PC-3 (cell line): ENCODE data around the gene MAST2. TPM values are rescaled to one million over a fixed set of nuclear protein-coding genes. Genes with fewer than 3 reads are reported as not detected.
A peak's percentile ranks its signal among the peaks of the same experiment; 100 is the strongest.
"Not testable (repeated sequence)": the region's sequence is repeated elsewhere in the genome, so short reads cannot be mapped to it uniquely, and the experiment has no call there.

Experiments used
- ATAC-seq: fragments of 200-7000 bp; cut with Tn5 transposase; 2 replicates; pipeline ENCODE4 v1.9.1; 2020; ENCODE audit warnings: mild to moderate bottlenecking, moderate library complexity
- BruUV-seq: library from RNA; stranded (reverse); fragments of 400-500 nt; replicated peaks from 2 replicates; lab custom pipeline; 2021; lab: Mats Ljungman, UMichigan
- CTCF ChIA-PET: fragments of 300-600 bp; sonication (Branson Sonifier 250); formaldehyde crosslinking; loops from one replicate; lab custom pipeline; 2022; ENCODE audit warnings: antibody characterized with exemption; lab: Charles Lee
- POLR2A ChIA-PET: fragments of 300-600 bp; sonication (Branson Sonifier 250); formaldehyde crosslinking; loops from one replicate; lab custom pipeline; 2022; ENCODE audit warnings: antibody characterized with exemption; ENCODE audit not compliant: unreplicated experiment; lab: Charles Lee
- DNase-seq: peaks from one replicate; pipeline ENCODE4 v3.0.0-alpha.2; 2015
- H2AFZ ChIP-seq: fragments of 300-600 bp; sonication (generic); 2 replicates; pipeline ENCODE4 v1.6.0; 2016; ENCODE audit warnings: antibody characterized with exemption, low read length
- H3F3A ChIP-seq: fragments of 300-600 bp; sonication (generic); one replicate; pipeline ENCODE4 v1.6.0; 2017; ENCODE audit warnings: antibody characterized with exemption, low read length, control low read depth, mild to moderate bottlenecking; ENCODE audit not compliant: unreplicated experiment
- H3K27ac ChIP-seq: fragments of 300-600 bp; sonication (generic); 2 replicates; pipeline ENCODE4 v1.5.1; 2016; ENCODE audit warnings: mild to moderate bottlenecking, low read length
- H3K27me3 ChIP-seq: fragments of 300-600 bp; sonication (generic); 2 replicates; pipeline ENCODE4 v1.6.1; 2016; ENCODE audit warnings: low read length, mixed read lengths
- H3K36me3 ChIP-seq: fragments of 300-600 bp; sonication (generic); 2 replicates; pipeline ENCODE4 v1.6.1; 2016; ENCODE audit warnings: low read depth, mixed run types, low read length, mixed read lengths
- H3K4me1 ChIP-seq: fragments of 300-600 bp; sonication (generic); 2 replicates; pipeline ENCODE4 v1.5.1; 2016; ENCODE audit warnings: low read length; ENCODE audit not compliant: insufficient read depth
- H3K4me2 ChIP-seq: fragments of 300-600 bp; sonication (generic); 2 replicates; pipeline ENCODE4 v1.6.0; 2016; ENCODE audit warnings: low read length
- H3K4me3 ChIP-seq: fragments of 300-600 bp; sonication (generic); 2 replicates; pipeline ENCODE4 v1.5.1; 2016; ENCODE audit warnings: mild to moderate bottlenecking, low read length, mixed read lengths
- H3K79me2 ChIP-seq: fragments of 300-600 bp; sonication (generic); 2 replicates; pipeline ENCODE4 v1.6.1; 2017; ENCODE audit warnings: low read length, mixed read lengths
- H3K9ac ChIP-seq: fragments of 300-600 bp; sonication (generic); 2 replicates; pipeline ENCODE4 v1.6.0; 2016; ENCODE audit warnings: mild to moderate bottlenecking, low read length
- H3K9me2 ChIP-seq: fragments of 300-600 bp; sonication (generic); replicated peaks from 2 replicates; pipeline ENCODE4 v1.6.1; 2016; ENCODE audit warnings: mixed run types, low read length, mixed read lengths
- H3K9me3 ChIP-seq: fragments of 300-600 bp; sonication (generic); 2 replicates; pipeline ENCODE4 v1.6.1; 2016; ENCODE audit warnings: low read length, mixed read lengths
- H4K20me1 ChIP-seq: fragments of 300-600 bp; sonication (generic); 2 replicates; pipeline ENCODE4 v1.6.1; 2016; ENCODE audit warnings: low read length, mixed read lengths
- CTCF ChIP-seq: fragments of 300-600 bp; sonication (generic); conservative IDR thresholded peaks from 2 replicates; pipeline ENCODE4 v1.5.1; 2017; ENCODE audit warnings: antibody characterized with exemption, low read depth, mild to moderate bottlenecking, low read length
- EZH2 ChIP-seq: fragments of 300-600 bp; sonication (generic); IDR thresholded peaks from one replicate; pipeline ENCODE4 v1.6.1; 2017; ENCODE audit warnings: antibody characterized with exemption, mild to moderate bottlenecking, low read length; ENCODE audit not compliant: unreplicated experiment
- EZH2phosphoT487 ChIP-seq: fragments of 300-600 bp; sonication (generic); IDR thresholded peaks from 2 replicates; pipeline ENCODE4 v1.6.1; 2018; ENCODE audit warnings: mild to moderate bottlenecking, antibody characterized with exemption, low read length, borderline replicate concordance
- intact Hi-C: fragments of 100-400 bp; cut with micrococcal nuclease; formaldehyde crosslinking; loops from 2 replicates; pipeline ENCODE4 v1.9.0; 2023
- total RNA-seq: library from RNA; depleted of rRNA; stranded (reverse); fragments of >200 nt; gene quantifications from 2 replicates; pipeline ENCODE4 v1.2.3, GENCODE V29; 2014

The MAST2 gene
- total RNA-seq, 1 experiment from 2014 or later = 29.3 TPM

DNA sequence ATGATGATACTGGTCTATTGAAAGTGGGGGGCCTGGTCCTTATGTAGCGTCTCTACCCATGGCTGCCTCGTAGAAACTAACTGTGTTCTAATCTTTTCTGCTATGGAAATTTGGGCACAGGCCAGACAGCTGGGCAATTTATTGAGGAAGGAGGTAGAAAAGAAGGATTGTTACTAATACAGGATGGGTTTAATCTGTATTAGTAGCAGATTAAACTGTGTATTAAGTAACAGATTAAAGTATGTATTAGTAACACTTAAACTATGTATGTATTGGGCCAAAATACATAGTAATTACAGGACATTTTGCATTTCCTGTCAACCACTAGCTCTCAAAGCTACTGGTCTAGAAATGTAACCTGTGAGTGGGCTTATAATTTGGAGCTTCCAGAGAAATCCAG lies 142.0 kb downstream of the MAST2 start:
- DNase-seq (peak; percentile 68), ATAC-seq (peak; percentile 89)
- Histone ChIP-seq H3K79me2 (0 out of 2 replicates have a peak, but pooled peaks cover 4% of the 10 kb centered on the region), H2AFZ (no peak overlapping the region), H3K27me3 (no peaks in the 10 kb centered on the region), H3K4me3 (no peak overlapping the region), H3K9ac (no peak overlapping the region), H3K9me3 (no peaks in the 10 kb centered on the region), H3F3A (no peaks in the 10 kb centered on the region), H3K4me2 (no peak overlapping the region; the same call in 1 of the 2 replicates), H3K27ac (peak overlapping the region; percentile 10; the same call in 1 of the 2 replicates), H3K36me3 (peaks cover 8% of the 10 kb centered on the region; the same call in 1 of the 2 replicates), H3K9me2 (no peaks in the 10 kb centered on the region), H3K4me1 (peaks cover 17% of the 10 kb centered on the region), H4K20me1 (no peaks in the 10 kb centered on the region)
- ChIA-PET CTCF (no interaction called here), POLR2A (no interaction called here)
- no TSS peak for BruUV-seq
- TF ChIP-seq EZH2 = no peak
- TF ChIP-seq CTCF = no peak
- no peak for TF ChIP-seq EZH2phosphoT487
- intact Hi-C loops = no loop called here

GRCh38 chr1:45949462-45949861 lies 146.1 kb downstream of the MAST2 start:
- peaks cover 20% of the 10 kb centered on the region for H3K4me1 ChIP-seq
- POLR2A ChIA-PET, intact Hi-C loops, ATAC-seq, H3K79me2 ChIP-seq, H3K4me2 ChIP-seq, CTCF ChIA-PET, H3K9me3 ChIP-seq, H3K27me3 ChIP-seq, H2AFZ ChIP-seq, H3K9me2 ChIP-seq, H3K4me3 ChIP-seq, H4K20me1 ChIP-seq, DNase-seq, H3K9ac ChIP-seq, H3F3A ChIP-seq, BruUV-seq, H3K36me3 ChIP-seq, H3K27ac ChIP-seq: not testable (repeated sequence)

GRCh38 chr1:45952072-45952471 lies 148.7 kb downstream of the MAST2 start:
- Histone ChIP-seq H3K9me3 (no peaks in the 10 kb centered on the region), H3K9me2 (no peaks in the 10 kb centered on the region), H3K79me2 (no peaks in the 10 kb centered on the region), H3F3A (no peaks in the 10 kb centered on the region), H3K36me3 (peaks cover 4% of the 10 kb centered on the region; the same call in 1 of the 2 replicates), H3K4me3 (no peak overlapping the region), H3K9ac (no peak overlapping the region), H3K4me2 (no peak overlapping the region), H3K27ac (no peak overlapping the region), H3K27me3 (no peaks in the 10 kb centered on the region), H2AFZ (no peak overlapping the region), H3K4me1 (peaks cover 8% of the 10 kb centered on the region), H4K20me1 (no peaks in the 10 kb centered on the region)
- intact Hi-C loops = no loop called here
- TF ChIP-seq EZH2 (no peak), CTCF (no peak), EZH2phosphoT487 (no peak)
- BruUV-seq = no TSS peak
- DNase-seq = no peak
- no peak for ATAC-seq
- CTCF ChIA-PET = no interaction called here
- POLR2A ChIA-PET = no interaction called here
